Muscle layer of duodenum (tissue), 2 donors: ENCODE data around the gene SPATA2L.

Source experiments
- H3K27ac ChIP-seq: one replicate; pipeline ENCODE4 v1.7.0; 2013; ENCODE audit warnings: mild to moderate bottlenecking, low read length
- H3K27me3 ChIP-seq: one replicate; pipeline ENCODE4 v1.7.0; 2013; ENCODE audit warnings: low read depth, mild to moderate bottlenecking, control low read depth, low read length
- H3K36me3 ChIP-seq, 2 donors: one replicate each; pipeline ENCODE4 v1.7.0; 2013; ENCODE audit warnings: low read length in 2 of 2, control low read depth in 1 of 2, mild to moderate bottlenecking in 1 of 2; ENCODE audit not compliant: insufficient read depth in 2 of 2, control insufficient read depth in 1 of 2
- H3K4me1 ChIP-seq, 2 donors: one replicate each; pipeline ENCODE4 v1.7.0; 2013; ENCODE audit warnings: low read length in 2 of 2, mild to moderate bottlenecking in 2 of 2, control low read depth in 1 of 2, moderate library complexity in 1 of 2; ENCODE audit not compliant: insufficient read depth in 2 of 2, control insufficient read depth in 1 of 2
- H3K4me3 ChIP-seq, 2 donors: one replicate each; pipeline ENCODE4 v1.7.0; 2013; ENCODE audit warnings: low read length in 2 of 2, low read depth in 1 of 2, mild to moderate bottlenecking in 1 of 2
- H3K9me3 ChIP-seq, 2 donors: one replicate each; pipeline ENCODE4 v1.7.0; 2013; ENCODE audit warnings: low read length in 2 of 2, control low read depth in 1 of 2, mild to moderate bottlenecking in 1 of 2; ENCODE audit not compliant: control insufficient read depth in 1 of 2
- donor health status: healthy.

SPATA2L gene

GRCh38 chr16:89738072-89738377, 36.5 kb upstream of the SPATA2L start:
- peaks cover 52 to 67% of the 10 kb centered on the region in 2 donors for H3K36me3 ChIP-seq
- H3K4me3 ChIP-seq: no peak overlapping the region
- no peaks in the 10 kb centered on the region for H3K27me3 ChIP-seq
- no peak overlapping the region for H3K27ac ChIP-seq
- no peaks in the 10 kb centered on the region for H3K9me3 ChIP-seq
- no peaks in the 10 kb centered on the region for H3K4me1 ChIP-seq

- no peaks in the 10 kb centered on the region for H3K9me3 ChIP-seq
- peaks cover 56 to 73% of the 10 kb centered on the region in 2 donors for H3K36me3 ChIP-seq
- H3K27me3 ChIP-seq: no peaks in the 10 kb centered on the region
- H3K4me1 ChIP-seq: no peaks in the 10 kb centered on the region
- no peak overlapping the region for H3K4me3 ChIP-seq
- H3K27ac ChIP-seq: no peak overlapping the region
Observed at GRCh38 chr16:89737341-89738071, 36.0 kb upstream of the SPATA2L start.

GRCh38 chr16:89736554-89736953, 35.0 kb upstream of the SPATA2L start:
- Histone ChIP-seq H3K27ac (no peak overlapping the region), H3K27me3 (no peaks in the 10 kb centered on the region), H3K4me1 (no peaks in the 10 kb centered on the region), H3K4me3 (no peak overlapping the region), H3K36me3 (peaks cover 56 to 81% of the 10 kb centered on the region in 2 donors), H3K9me3 (no peaks in the 10 kb centered on the region)

GRCh38 chr16:89733792-89734191, 32.3 kb upstream of the SPATA2L start:
- Histone ChIP-seq H3K36me3 (peaks cover 59 to 89% of the 10 kb centered on the region in 2 donors), H3K4me1 (no peaks in the 10 kb centered on the region), H3K27me3 (no peaks in the 10 kb centered on the region), H3K27ac (no peak overlapping the region), H3K9me3 (no peaks in the 10 kb centered on the region), H3K4me3 (no peak overlapping the region)

- Histone ChIP-seq H3K9me3 (no peaks in the 10 kb centered on the region), H3K4me3 (no peak overlapping the region), H3K36me3 (peaks cover 55 to 87% of the 10 kb centered on the region in 2 donors), H3K27ac (no peak overlapping the region), H3K4me1 (no peaks in the 10 kb centered on the region), H3K27me3 (no peaks in the 10 kb centered on the region)
Observed at GRCh38 chr16:89733322-89733721, 31.8 kb upstream of the SPATA2L start.

- no peaks in the 10 kb centered on the region for H3K9me3 ChIP-seq
- H3K27ac ChIP-seq: no peak overlapping the region
- no peaks in the 10 kb centered on the region for H3K27me3 ChIP-seq
- H3K36me3 ChIP-seq: peaks cover 50 to 84% of the 10 kb centered on the region in 2 donors
- no peaks in the 10 kb centered on the region for H3K4me1 ChIP-seq
- no peak overlapping the region for H3K4me3 ChIP-seq
Observed at GRCh38 chr16:89732918-89733242, 31.4 kb upstream of the SPATA2L start.

GRCh38 chr16:89732142-89732917, 30.8 kb upstream of the SPATA2L start:
- H3K9me3 ChIP-seq: no peaks in the 10 kb centered on the region
- no peak overlapping the region for H3K4me3 ChIP-seq
- no peaks in the 10 kb centered on the region for H3K4me1 ChIP-seq
- no peaks in the 10 kb centered on the region for H3K27me3 ChIP-seq
- no peak overlapping the region for H3K27ac ChIP-seq
- peaks cover 45 to 84% of the 10 kb centered on the region in 2 donors for H3K36me3 ChIP-seq

- Histone ChIP-seq H3K9me3 (no peaks in the 10 kb centered on the region), H3K4me3 (no peak overlapping the region), H3K27me3 (no peaks in the 10 kb centered on the region), H3K27ac (no peak overlapping the region), H3K4me1 (no peaks in the 10 kb centered on the region), H3K36me3 (peaks cover 40 to 76% of the 10 kb centered on the region in 2 donors)
Observed at GRCh38 chr16:89730610-89731234, 29.2 kb upstream of the SPATA2L start.

- no peaks in the 10 kb centered on the region for H3K9me3 ChIP-seq
- H3K27ac ChIP-seq: no peak overlapping the region
- H3K4me3 ChIP-seq: no peak overlapping the region
- H3K36me3 ChIP-seq: peaks cover 37 to 70% of the 10 kb centered on the region in 2 donors
- no peaks in the 10 kb centered on the region for H3K4me1 ChIP-seq
- H3K27me3 ChIP-seq: no peaks in the 10 kb centered on the region
Observed at GRCh38 chr16:89729863-89730593, 28.5 kb upstream of the SPATA2L start.

- Histone ChIP-seq H3K27ac (no peak overlapping the region), H3K36me3 (peaks cover 33 to 63% of the 10 kb centered on the region in 2 donors), H3K4me3 (no peak overlapping the region), H3K4me1 (peaks cover 0 to under 1% of the 10 kb centered on the region in 2 donors), H3K9me3 (no peaks in the 10 kb centered on the region), H3K27me3 (no peaks in the 10 kb centered on the region)
Observed at GRCh38 chr16:89729293-89729692, 27.8 kb upstream of the SPATA2L start.
